SK-N-SH (cell line): ENCODE results near the gene NBPF11.

ENCODE experiments used
- CTCF ChIP-seq: fragments of 200-600 bp; sonication (generic); IDR thresholded peaks from 2 replicates; pipeline ENCODE4 v1.6.1; 2017; ENCODE audit warnings: antibody characterized with exemption, mild to moderate bottlenecking, moderate library complexity
- EP300 ChIP-seq, 2 experiments: IDR thresholded peaks; 2 replicates each; pipeline versions ENCODE4 v1.4.0 to v1.6.1; 2012; ENCODE audit warnings: borderline replicate concordance in 1 of 2, low read depth in 1 of 2, low read length in 1 of 2
- JUND ChIP-seq: IDR thresholded peaks from 2 replicates; pipeline ENCODE4 v1.4.0; 2012
- MXI1 ChIP-seq: IDR thresholded peaks from 2 replicates; pipeline ENCODE4 v1.6.1; 2012; ENCODE audit warnings: mild to moderate bottlenecking, low read depth, low read length, improper control_type of control experiment
- NRF1 ChIP-seq: IDR thresholded peaks from 2 replicates; pipeline ENCODE4 v1.6.1; 2012; ENCODE audit warnings: low read depth, mild to moderate bottlenecking, low read length
- POLR2AphosphoS5 ChIP-seq: IDR thresholded peaks from 2 replicates; pipeline ENCODE4 v1.6.1; 2012; ENCODE audit warnings: low read depth, low read length
- REST ChIP-seq: IDR thresholded peaks from 2 replicates; pipeline ENCODE4 v1.6.1; 2012; ENCODE audit warnings: mild to moderate bottlenecking, low read depth, low read length, moderate library complexity
- SMC3 ChIP-seq: IDR thresholded peaks from 2 replicates; pipeline ENCODE4 v1.6.1; 2012; ENCODE audit warnings: low read depth, low read length, improper control_type of control experiment
- TAF1 ChIP-seq: IDR thresholded peaks from 2 replicates; pipeline ENCODE4 v1.6.1; 2012; ENCODE audit warnings: low read depth, mild to moderate bottlenecking, low read length, moderate library complexity, borderline replicate concordance
- TEAD4 ChIP-seq: IDR thresholded peaks from 2 replicates; pipeline ENCODE4 v1.4.0; 2012; ENCODE audit warnings: mild to moderate bottlenecking, borderline replicate concordance; ENCODE audit not compliant: insufficient read depth
- YY1 ChIP-seq: IDR thresholded peaks from 2 replicates; pipeline ENCODE4 v1.4.0; 2012; ENCODE audit warnings: low read depth, mild to moderate bottlenecking

- TF ChIP-seq JUND (no peak), CTCF (no peak), POLR2AphosphoS5 (no peak), REST (no peak), MXI1 (no peak), TEAD4 (no peak), SMC3 (no peak), NRF1 (no peak), EP300 (IDR thresholded peaks at IDR 0.05; ENCODE audit: borderline replicate concordance in 1 of 2, low read depth in 1 of 2, low read length in 1 of 2) (no peak), YY1 (no peak), TAF1 (no peak)
Measured at GRCh38 chr1:148158341-148159003, 6.4 kb upstream of the NBPF11 start.
